Measurements from ENCODE around the gene MAP1LC3A. TPM values are rescaled to one million over a fixed set of nuclear protein-coding genes. Genes with fewer than 3 reads are reported as not detected.

Gene MAP1LC3A
- polyA plus RNA-seq, 1 experiment: 15.9 TPM

GRCh38 chr20:34571753-34572152, 13.2 kb downstream of the MAP1LC3A start:
- H3K9me3 ChIP-seq (ENCODE audit: control insufficient read depth, insufficient read depth, low read length): no peaks in the 10 kb centered on the region
- DNase-seq (ENCODE audit: low read depth, low spot score): no peak
- no peak overlapping the region for H3K4me3 ChIP-seq (ENCODE audit: low read depth, low read length)
- TF ChIP-seq, protein P1, sequence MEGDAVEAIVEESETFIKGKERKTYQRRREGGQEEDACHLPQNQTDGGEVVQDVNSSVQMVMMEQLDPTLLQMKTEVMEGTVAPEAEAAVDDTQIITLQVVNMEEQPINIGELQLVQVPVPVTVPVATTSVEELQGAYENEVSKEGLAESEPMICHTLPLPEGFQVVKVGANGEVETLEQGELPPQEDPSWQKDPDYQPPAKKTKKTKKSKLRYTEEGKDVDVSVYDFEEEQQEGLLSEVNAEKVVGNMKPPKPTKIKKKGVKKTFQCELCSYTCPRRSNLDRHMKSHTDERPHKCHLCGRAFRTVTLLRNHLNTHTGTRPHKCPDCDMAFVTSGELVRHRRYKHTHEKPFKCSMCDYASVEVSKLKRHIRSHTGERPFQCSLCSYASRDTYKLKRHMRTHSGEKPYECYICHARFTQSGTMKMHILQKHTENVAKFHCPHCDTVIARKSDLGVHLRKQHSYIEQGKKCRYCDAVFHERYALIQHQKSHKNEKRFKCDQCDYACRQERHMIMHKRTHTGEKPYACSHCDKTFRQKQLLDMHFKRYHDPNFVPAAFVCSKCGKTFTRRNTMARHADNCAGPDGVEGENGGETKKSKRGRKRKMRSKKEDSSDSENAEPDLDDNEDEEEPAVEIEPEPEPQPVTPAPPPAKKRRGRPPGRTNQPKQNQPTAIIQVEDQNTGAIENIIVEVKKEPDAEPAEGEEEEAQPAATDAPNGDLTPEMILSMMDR (IDR thresholded peaks at IDR 0.05; ENCODE audit: low read depth, low read length): no peak
- H3K27me3 ChIP-seq (ENCODE audit: control insufficient read depth, insufficient read depth, low read length): no peaks in the 10 kb centered on the region
- POLR2A ChIA-PET: no interaction called here
- H3K27ac ChIP-seq (ENCODE audit: low read depth, low read length): no peak overlapping the region
- CTCF ChIA-PET: interaction anchor here (0.8 to 1.7 kb wide), 4 partner anchors 136 to 302 kb away, joined by 3 to 6 read pairs (median 4); no protein-coding TSS in a partner anchor

DNA sequence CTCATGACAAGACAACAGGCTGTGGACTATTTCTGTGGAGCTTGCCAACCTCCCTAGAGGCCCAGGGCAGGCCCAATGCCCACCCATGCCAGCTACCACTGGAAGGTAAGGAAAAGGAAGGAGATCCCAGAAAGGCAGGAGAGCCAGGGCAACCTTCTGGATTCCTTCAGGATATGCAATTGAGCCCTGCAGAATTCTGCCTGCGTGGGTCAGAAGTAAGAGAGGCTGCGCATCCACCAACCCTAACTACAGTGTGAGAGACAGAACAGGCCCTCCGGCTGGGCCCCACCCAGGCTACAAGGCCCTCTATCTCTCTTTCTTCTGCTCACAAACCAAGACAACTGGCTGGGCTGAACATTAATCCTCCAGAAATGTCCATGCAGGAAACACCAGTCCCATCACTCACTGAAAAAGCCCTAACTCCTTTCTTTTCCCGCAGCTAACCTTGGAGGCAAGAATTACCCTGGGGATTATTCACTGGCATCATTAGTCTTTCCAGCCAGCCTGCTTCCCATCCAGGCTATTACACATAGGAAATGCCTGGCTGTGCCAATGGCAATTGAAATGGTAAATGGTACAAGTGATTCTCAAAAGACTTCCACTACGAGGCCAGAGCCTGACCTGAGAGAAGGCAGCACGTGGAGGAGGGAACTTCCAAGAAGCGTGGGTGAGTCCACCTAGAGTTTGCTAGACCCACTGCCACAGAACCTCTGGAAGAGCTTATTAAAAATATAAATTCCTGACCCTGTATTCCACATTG, 15.2 kb downstream of the MAP1LC3A start:
- H3K4me3 ChIP-seq (ENCODE audit: low read depth, low read length): no peak overlapping the region
- ChIA-PET CTCF (no interaction called here), POLR2A (no interaction called here)
- H3K9me3 ChIP-seq (ENCODE audit: control insufficient read depth, insufficient read depth, low read length): no peaks in the 10 kb centered on the region
- no peak overlapping the region for H3K27ac ChIP-seq (ENCODE audit: low read depth, low read length)
- no peaks in the 10 kb centered on the region for H3K27me3 ChIP-seq (ENCODE audit: control insufficient read depth, insufficient read depth, low read length)
- no peak for DNase-seq (ENCODE audit: low read depth, low spot score)
- TF ChIP-seq, protein P1 (IDR thresholded peaks at IDR 0.05; ENCODE audit: low read depth, low read length): no peak

DNA sequence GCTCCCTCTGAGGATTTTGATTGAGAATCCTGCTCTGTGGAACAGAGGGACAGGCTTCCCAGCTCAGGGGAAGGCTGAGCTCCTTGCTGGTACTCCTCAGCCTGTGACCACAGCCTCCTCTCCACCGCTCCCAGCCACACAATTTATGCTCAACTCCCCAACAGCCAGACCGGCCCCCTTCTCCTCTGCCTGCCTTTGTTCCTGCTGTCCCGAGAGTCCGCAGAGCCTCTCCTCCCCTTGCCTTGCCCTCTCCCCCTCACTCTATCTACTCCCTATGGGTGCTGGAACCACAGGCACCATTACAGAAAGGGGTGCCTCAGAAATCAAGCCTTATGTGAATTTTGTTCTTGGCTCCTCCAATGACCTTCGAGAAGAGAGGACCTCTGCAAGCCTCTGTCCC, 15.9 kb downstream of the MAP1LC3A start:
- TF ChIP-seq, protein P1 (IDR thresholded peaks at IDR 0.05; ENCODE audit: low read depth, low read length): no peak
- H3K27ac ChIP-seq (ENCODE audit: low read depth, low read length): no peak overlapping the region
- CTCF ChIA-PET: no interaction called here
- POLR2A ChIA-PET: no interaction called here
- DNase-seq (ENCODE audit: low read depth, low spot score): no peak
- no peaks in the 10 kb centered on the region for H3K27me3 ChIP-seq (ENCODE audit: control insufficient read depth, insufficient read depth, low read length)
- no peaks in the 10 kb centered on the region for H3K9me3 ChIP-seq (ENCODE audit: control insufficient read depth, insufficient read depth, low read length)
- H3K4me3 ChIP-seq (ENCODE audit: low read depth, low read length): no peak overlapping the region

GRCh38 chr20:34574861-34575260, 16.3 kb downstream of the MAP1LC3A start:
- ChIA-PET POLR2A (no interaction called here), CTCF (no interaction called here)
- Histone ChIP-seq H3K27ac (ENCODE audit: low read depth, low read length) (no peak overlapping the region), H3K27me3 (ENCODE audit: control insufficient read depth, insufficient read depth, low read length) (no peaks in the 10 kb centered on the region), H3K9me3 (ENCODE audit: control insufficient read depth, insufficient read depth, low read length) (no peaks in the 10 kb centered on the region), H3K4me3 (ENCODE audit: low read depth, low read length) (no peak overlapping the region)
- TF ChIP-seq, protein P1 (IDR thresholded peaks at IDR 0.05; ENCODE audit: low read depth, low read length): no peak
- no peak for DNase-seq (ENCODE audit: low read depth, low spot score)

DNA sequence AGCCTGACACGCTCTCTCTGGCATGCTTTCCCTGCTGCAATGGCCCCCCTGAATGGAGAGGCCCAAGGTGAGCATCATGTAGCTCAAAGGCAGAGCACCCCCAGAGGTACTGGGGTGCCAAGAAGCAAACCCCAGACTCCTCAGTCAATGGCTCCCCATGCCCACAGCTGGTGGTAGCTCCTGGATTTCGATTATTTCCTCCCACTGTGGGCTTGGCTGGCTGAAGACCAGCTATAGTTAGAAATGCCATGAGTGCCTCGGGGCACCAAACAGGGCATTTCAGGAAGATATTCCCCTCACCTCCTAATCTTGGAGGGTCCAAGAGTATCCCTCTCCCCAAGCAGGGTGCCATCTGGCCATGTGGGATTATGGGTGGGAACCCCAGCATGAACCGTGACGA, 16.8 kb downstream of the MAP1LC3A start:
- Histone ChIP-seq H3K4me3 (ENCODE audit: low read depth, low read length) (no peak overlapping the region), H3K27ac (ENCODE audit: low read depth, low read length) (no peak overlapping the region), H3K9me3 (ENCODE audit: control insufficient read depth, insufficient read depth, low read length) (no peaks in the 10 kb centered on the region), H3K27me3 (ENCODE audit: control insufficient read depth, insufficient read depth, low read length) (no peaks in the 10 kb centered on the region)
- TF ChIP-seq, protein P1 (IDR thresholded peaks at IDR 0.05; ENCODE audit: low read depth, low read length): no peak
- no peak for DNase-seq (ENCODE audit: low read depth, low spot score)
- ChIA-PET CTCF (no interaction called here), POLR2A (no interaction called here)
